NB4 (cell line): Measurements from ENCODE around the gene ECE1.
A peak's percentile ranks its signal among the peaks of the same experiment; 100 is the strongest.

Experiments used
- DNase-seq: peaks from one replicate; pipeline ENCODE4 v3.0.0; 2010; ENCODE audit warnings: low read depth
- H3K4me3 ChIP-seq: one replicate; pipeline ENCODE4 v1.5.1; 2011; ENCODE audit warnings: mild to moderate bottlenecking, low read depth, low read length, moderate library complexity
- CTCF ChIP-seq: IDR thresholded peaks from one replicate; pipeline ENCODE4 v1.5.1; 2012; ENCODE audit warnings: low read depth, low read length
- MAX ChIP-seq: IDR thresholded peaks from 2 replicates; pipeline ENCODE4 v1.6.1; 2011; ENCODE audit warnings: low read depth, low read length
- MYC ChIP-seq: IDR thresholded peaks from 2 replicates; pipeline ENCODE4 v1.6.1; 2011; ENCODE audit warnings: low read depth, low read length
- POLR2A ChIP-seq: IDR thresholded peaks from 2 replicates; pipeline ENCODE4 v1.6.1; 2011; ENCODE audit warnings: mild to moderate bottlenecking; ENCODE audit not compliant: insufficient read length; ENCODE audit errors: extremely low read depth

Gene ECE1

DNA sequence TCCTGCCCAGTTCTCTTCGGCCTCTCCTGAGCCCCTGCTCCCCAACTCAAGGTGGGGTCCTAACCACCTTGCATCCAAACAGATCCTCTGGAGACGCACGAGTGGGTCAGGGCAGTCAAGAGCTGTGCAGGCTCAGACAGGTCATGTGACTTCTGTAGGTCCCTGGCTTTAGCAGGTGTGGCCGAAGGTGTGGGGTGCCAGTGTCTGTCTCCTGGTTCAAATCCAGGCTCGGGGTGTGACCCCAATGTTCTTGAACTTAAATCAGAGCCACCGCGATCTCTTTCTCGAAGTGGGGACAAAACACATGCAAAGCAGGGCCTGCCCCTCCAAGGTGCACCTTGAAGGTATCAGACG lies 27.4 kb upstream of the ECE1 start:
- no peak for DNase-seq
- TF ChIP-seq MYC: no peak
- no peak for TF ChIP-seq MAX
- TF ChIP-seq CTCF: no peak
- TF ChIP-seq POLR2A: no peak
- H3K4me3 ChIP-seq: no peak overlapping the region

GRCh38 chr1:21317035-21317689 lies 26.9 kb upstream of the ECE1 start:
- no peak overlapping the region for H3K4me3 ChIP-seq
- peak; percentile 53 for DNase-seq
- no peak for TF ChIP-seq POLR2A
- no peak for TF ChIP-seq CTCF
- TF ChIP-seq MAX: no peak
- no peak for TF ChIP-seq MYC

DNA sequence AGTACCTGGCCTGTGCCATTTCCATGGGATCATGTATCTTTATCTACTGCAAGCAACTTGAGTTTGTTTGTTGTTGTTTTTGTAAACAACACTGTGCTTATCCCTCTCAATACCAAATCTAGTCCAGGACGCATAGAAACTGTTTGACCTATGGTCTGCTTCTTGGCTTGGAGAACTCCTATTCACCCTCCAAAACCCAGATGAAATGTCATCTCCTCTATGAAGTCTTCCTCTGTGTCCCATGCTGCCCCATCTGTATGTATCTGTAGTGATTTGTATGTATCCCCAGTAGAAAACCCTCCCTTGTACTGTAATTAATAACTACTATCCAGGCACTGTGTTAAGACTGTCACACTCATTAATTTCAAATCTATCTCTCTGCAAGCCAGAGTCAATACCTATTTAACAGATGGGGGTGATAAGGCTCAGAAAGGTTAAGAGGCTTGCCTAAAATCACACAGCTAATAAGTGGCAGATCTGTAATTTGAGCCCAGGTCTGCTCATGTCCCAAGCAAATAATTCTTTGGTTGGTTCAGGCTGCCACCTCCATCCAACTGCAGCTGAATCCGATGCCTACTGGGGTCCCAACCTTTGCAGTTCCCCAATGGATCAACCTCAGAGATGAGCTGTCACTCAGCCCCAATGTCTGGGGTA lies 24.6 kb upstream of the ECE1 start:
- no peak overlapping the region for H3K4me3 ChIP-seq
- TF ChIP-seq CTCF: no peak
- no peak for TF ChIP-seq MYC
- TF ChIP-seq MAX: no peak
- no peak for TF ChIP-seq POLR2A
- DNase-seq: no peak

DNA sequence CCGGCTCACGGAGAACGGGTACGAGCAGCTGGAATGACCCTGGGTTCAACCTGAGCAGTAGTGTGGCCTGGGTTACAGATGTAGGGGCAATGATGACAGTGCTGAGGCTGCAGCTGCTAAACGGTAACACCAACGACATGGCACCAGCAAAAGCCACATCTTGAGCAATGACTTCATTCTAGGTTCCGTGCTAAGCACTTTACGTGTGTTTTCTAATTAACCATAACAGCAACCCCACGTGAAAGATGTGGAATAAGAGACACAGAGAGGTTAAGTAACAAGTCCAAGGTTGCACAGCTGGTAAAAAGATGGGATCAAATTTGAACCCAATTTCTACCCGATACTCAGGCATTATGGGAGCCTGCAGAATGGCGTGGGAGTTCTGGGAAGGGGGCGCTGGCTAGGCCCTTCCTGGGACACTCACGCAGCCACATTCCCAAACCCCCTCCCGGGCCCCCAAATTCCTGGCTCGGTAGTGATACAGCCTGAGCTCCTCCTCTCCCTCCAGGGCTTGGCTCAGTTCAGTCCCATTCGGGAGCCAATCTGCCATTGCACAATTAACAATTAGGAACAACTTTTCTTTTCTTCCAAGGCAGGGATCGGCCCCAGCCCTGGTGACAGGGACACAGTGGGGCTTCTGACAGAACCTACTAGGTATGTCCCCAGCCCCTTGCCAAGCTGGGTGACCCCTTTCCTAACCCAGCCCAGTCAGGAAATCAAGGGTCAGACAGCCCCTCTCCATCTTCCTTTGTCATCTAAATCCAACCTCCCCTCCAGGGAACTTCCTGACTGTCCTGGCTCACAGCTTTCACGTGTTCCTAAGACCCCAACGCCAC lies 23.8 kb upstream of the ECE1 start:
- peak; percentile 73 for DNase-seq
- TF ChIP-seq CTCF: no peak
- no peak for TF ChIP-seq POLR2A
- 0 out of 2 replicates have a peak, but pooled peaks have one; percentile 9 for TF ChIP-seq MYC
- no peak overlapping the region for H3K4me3 ChIP-seq

DNA sequence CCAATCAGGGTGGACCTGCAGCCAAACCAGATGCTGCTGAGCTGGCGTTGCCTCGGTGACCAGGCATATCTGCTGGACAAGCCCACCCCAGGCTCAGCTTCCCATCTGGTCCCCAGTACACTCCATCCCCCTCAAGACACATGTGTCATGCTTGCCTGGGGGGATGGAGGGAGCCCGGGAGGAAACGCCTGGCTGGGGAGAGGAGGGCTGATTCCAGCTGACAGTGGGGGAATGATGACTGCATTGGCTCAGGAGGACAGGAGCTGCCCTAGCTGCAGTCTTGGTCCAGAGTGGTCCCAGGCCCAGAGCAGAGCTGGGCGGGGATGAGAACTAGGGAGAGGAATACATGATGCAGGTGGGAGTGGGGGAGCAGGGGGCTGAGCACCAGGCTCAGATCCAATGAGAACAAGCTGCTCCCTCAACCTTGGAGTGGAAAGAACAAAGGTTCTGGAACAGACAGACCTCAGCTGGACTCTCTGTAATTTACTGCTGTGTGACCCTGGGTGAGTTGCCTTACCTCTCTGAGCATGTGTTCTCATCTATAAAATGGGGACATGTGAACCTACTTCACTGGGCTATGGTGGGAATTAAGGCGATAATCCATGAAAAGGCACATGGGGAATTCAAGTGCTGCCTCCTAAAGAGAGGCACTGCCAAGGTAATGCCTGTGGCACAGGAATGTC lies 23.1 kb upstream of the ECE1 start:
- TF ChIP-seq POLR2A (no peak), MYC (no peak), CTCF (no peak), MAX (no peak)
- DNase-seq: no peak
- no peak overlapping the region for H3K4me3 ChIP-seq
